Body of pancreas (tissue), 4 donors: ENCODE measurements around the gene UCHL3. TPM values are rescaled to one million over a fixed set of nuclear protein-coding genes. Genes with fewer than 3 reads are reported as not detected.

ENCODE experiments used
- ATAC-seq: fragments of 150-250 bp; one replicate; pipeline ENCODE4 v1.9.1; 2016
- DNase-seq, 4 donors: peaks; one replicate each; pipeline ENCODE4 v3.0.0-alpha.2; 2019
- H3K27ac ChIP-seq, 4 donors: fragments of 200-600 bp; sonication (generic); 1 replicate in 3 of 4; 2 replicates in 1 of 4; pipeline versions ENCODE4 v1.5.1 to v1.6.1; 2016 to 2019; ENCODE audit warnings: mild to moderate bottlenecking in 1 of 4, mixed read lengths in 1 of 4, moderate library complexity in 1 of 4
- H3K27me3 ChIP-seq, 2 donors: fragments of 200-600 bp; sonication (generic); one replicate each; pipeline ENCODE4 v1.6.0; 2016; ENCODE audit warnings: mild to moderate bottlenecking in 1 of 2
- H3K36me3 ChIP-seq, 2 donors: fragments of 200-600 bp; sonication (generic); replicated peaks in 1 of 2; 2 replicates each; pipeline ENCODE4 v1.5.1; 2016; ENCODE audit warnings: low read depth in 2 of 2; ENCODE audit not compliant: insufficient read depth in 1 of 2
- H3K4me1 ChIP-seq: fragments of 200-600 bp; sonication (generic); one replicate; pipeline ENCODE4 v1.6.0; 2016
- H3K4me3 ChIP-seq, 2 donors: fragments of 200-600 bp; sonication (generic); 1 replicate in 1 of 2; 2 replicates in 1 of 2; pipeline ENCODE4 v1.5.1; 2016 to 2019
- H3K9me3 ChIP-seq, 3 donors: fragments of 200-600 bp; sonication (generic); 1 replicate in 2 of 3; 2 replicates in 1 of 3; pipeline ENCODE4 v1.5.1; 2016
- CTCF ChIP-seq, 7 experiments: fragments of 450-650 bp in 4 of 7; fragments of 200-600 bp in 3 of 7; sonication (generic) in 3 of 7; IDR thresholded peaks; one replicate each; pipeline ENCODE4 v1.5.1; 2016 to 2019; ENCODE audit warnings: antibody characterized with exemption in 7 of 7
- POLR2A ChIP-seq, 3 donors: fragments of 450-650 bp; IDR thresholded peaks; one replicate each; pipeline ENCODE4 v1.6.1; 2016; ENCODE audit warnings: antibody characterized with exemption in 3 of 3, mild to moderate bottlenecking in 2 of 3
- WGBS, 2 donors: methylation state at CpG; one replicate each; pipeline ENCODE4 v1.1.5; 2017; 5-methylcytosine and 5-hydroxymethylcytosine counted together
- intact Hi-C: fragments of 100-400 bp; cut with DNase I; formaldehyde crosslinking; loops from one replicate; pipeline ENCODE4 v1.15.1; 2023
- total RNA-seq, 2 donors: library from RNA; depleted of rRNA; stranded (reverse); fragments of >200 nt; gene quantifications; one replicate each; pipeline ENCODE4 v1.1.0, GENCODE V29; 2016

Gene UCHL3
- total RNA-seq, 2 donors from 2014 or later = 2.0 to 20.5 TPM

DNA sequence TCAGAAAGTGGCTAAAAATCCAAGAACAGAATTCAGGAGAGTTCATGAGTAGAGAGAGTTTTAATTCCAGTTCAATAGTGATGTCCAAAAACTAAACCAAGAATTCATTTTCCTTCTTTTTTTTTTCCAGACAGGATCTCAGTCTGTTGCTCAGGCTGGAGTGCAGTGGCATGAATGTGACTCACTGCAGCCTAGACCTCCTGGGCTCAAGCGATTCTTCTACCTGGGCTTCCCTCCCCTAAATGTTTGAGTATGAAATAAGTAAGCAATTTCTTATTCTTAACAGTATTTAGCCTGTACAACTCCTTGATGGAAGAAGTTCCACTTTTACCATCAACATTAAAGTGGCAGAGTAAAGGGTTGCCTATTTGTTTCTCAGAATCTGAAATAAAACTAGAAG, 15.7 kb upstream of the UCHL3 start:
- Histone ChIP-seq H3K9me3 (no peaks in the 10 kb centered on the region), H3K4me1 (peaks cover 32% of the 10 kb centered on the region), H3K36me3 (no peaks in the 10 kb centered on the region), H3K4me3 (no peak overlapping the region), H3K27me3 (no peaks in the 10 kb centered on the region), H3K27ac (no peak overlapping the region)
- intact Hi-C loops = no loop called here
- no peak for TF ChIP-seq POLR2A (IDR thresholded peaks at IDR 0.05)
- no peak for TF ChIP-seq CTCF (IDR thresholded peaks at IDR 0.05)
- ATAC-seq (no peak), DNase-seq (no peak)
- WGBS, 2 donors = 95 to 100% methylated on average over 1 of the region's 1 CpG

DNA sequence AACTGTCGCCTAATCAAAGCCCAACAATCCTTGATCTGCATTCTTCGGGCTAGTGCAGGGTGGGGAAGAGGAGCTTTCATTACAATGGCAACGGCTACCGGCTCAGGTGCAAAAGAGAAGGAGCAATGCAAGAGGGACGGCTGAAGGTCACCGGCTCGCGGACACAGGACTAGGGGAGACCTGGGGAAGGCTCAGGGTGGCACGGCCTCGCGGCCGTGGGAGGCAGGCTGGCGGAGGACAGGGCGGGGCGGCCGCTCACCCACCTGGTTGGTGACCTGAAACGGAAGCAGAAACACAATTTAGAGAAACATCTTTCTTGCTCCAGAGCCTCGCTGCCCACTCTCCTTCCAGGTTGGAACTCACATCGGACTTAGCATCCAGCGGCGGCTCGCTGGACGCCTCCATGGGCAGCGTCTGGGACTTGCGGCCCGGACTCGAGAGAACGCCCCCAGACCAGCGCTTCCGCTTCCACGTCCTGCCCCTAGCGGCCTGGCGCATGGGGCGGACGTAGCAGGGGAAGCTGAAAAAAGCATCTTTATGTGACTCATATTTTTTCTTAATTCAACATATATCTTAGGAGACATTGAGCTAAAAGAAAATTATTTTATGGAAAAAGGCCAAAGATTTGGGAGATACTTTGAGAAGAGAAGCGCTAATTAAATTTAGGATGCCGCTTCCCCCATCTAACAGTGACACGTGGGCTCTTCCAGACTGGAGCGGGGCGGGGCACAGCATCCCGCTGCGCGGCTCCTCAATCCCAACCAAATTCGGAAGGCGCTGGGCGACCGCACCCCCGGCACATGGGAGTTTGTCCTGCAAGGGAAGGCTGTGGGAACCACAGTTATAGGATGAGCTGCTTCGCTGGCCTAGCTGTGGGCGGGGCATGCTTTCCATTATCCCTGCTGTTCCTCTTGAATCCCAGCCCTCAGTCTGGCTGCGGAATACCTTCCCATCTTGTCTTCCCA, 11.9 kb upstream of the UCHL3 start, which contains the start of gene COMMD6:
TSS of gene COMMD6 (minus strand) at position 441 of the 965 bp plus-strand sequence. CDS start at position 405, 36 bp downstream.
- intact Hi-C loops = no loop called here
- peaks cover 21% of the 10 kb centered on the region for H3K4me1 ChIP-seq
- H3K27me3 ChIP-seq = no peaks in the 10 kb centered on the region
- peak; percentile 32 to 85 (median 80) for TF ChIP-seq POLR2A (IDR thresholded peaks at IDR 0.05)
- TF ChIP-seq CTCF (IDR thresholded peaks at IDR 0.05) = peak; percentile 55 to 78 (median 59)
- H3K27ac ChIP-seq = peak within 1 kb of the TSS; percentile 32 to 87 (median 72)
- ATAC-seq (peak; percentile 95), DNase-seq (peak; percentile 69 to 78 (median 74))
- no peaks in the 10 kb centered on the region for H3K9me3 ChIP-seq
- peak within 1 kb of the TSS; percentile 20 to 85 for H3K4me3 ChIP-seq
- 0 to 2% methylated on average over 49 to 51 of the region's 51 CpGs for WGBS, 2 donors
- no peaks in the 10 kb centered on the region for H3K36me3 ChIP-seq

- Histone ChIP-seq H3K4me1 (peaks cover 12% of the 10 kb centered on the region), H3K9me3 (no peaks in the 10 kb centered on the region), H3K36me3 (no peaks in the 10 kb centered on the region), H3K27me3 (no peaks in the 10 kb centered on the region), H3K27ac (no peak overlapping the region), H3K4me3 (no peak overlapping the region)
- intact Hi-C loops = loop anchor here (5.0 kb wide), 1 partner anchor 169 kb away; no protein-coding TSS in a partner anchor
- ATAC-seq = no peak
- DNase-seq = peak in 1 of 4 donors; percentile 41
- no peak for TF ChIP-seq CTCF (IDR thresholded peaks at IDR 0.05)
- no peak for TF ChIP-seq POLR2A (IDR thresholded peaks at IDR 0.05)
- 63 to 83% methylated on average over 4 of the region's 4 CpGs for WGBS, 2 donors
These were observed 8.3 kb upstream of the UCHL3 start for GRCh38 chr13:75541287-75541686.

- no peak overlapping the region for H3K4me3 ChIP-seq
- intact Hi-C loops = loop anchor here (5.0 kb wide), 1 partner anchor 170 kb away; no protein-coding TSS in a partner anchor
- TF ChIP-seq CTCF (IDR thresholded peaks at IDR 0.05) (no peak), POLR2A (IDR thresholded peaks at IDR 0.05) (no peak)
- H3K36me3 ChIP-seq = no peaks in the 10 kb centered on the region
- no peaks in the 10 kb centered on the region for H3K27me3 ChIP-seq
- DNase-seq (no peak), ATAC-seq (no peak)
- H3K27ac ChIP-seq = no peak overlapping the region
- H3K9me3 ChIP-seq = no peaks in the 10 kb centered on the region
- H3K4me1 ChIP-seq = peaks cover 5% of the 10 kb centered on the region
- WGBS, 2 donors = 92 to 100% methylated on average over 1 of the region's 1 CpG
These were observed 7.6 kb upstream of the UCHL3 start for GRCh38 chr13:75541961-75542360.
